HFF-Myc (cell line): Measurements from ENCODE around the gene KRT79.
"Not testable (repeated sequence)": the region's sequence is repeated elsewhere in the genome, so short reads cannot be mapped to it uniquely, and the experiment has no call there.

Experiments
- DNase-seq: peaks from one replicate; pipeline ENCODE4 v3.0.0-alpha.2; 2011; ENCODE audit warnings: low read depth; ENCODE audit errors: extremely low read depth
- H3K4me3 ChIP-seq: replicated peaks from 2 replicates; pipeline ENCODE4 v1.5.1; 2011; ENCODE audit warnings: low read depth, mild to moderate bottlenecking, control low read depth, low read length
- TF ChIP-seq, protein P1 (sequence below): IDR thresholded peaks from 2 replicates; pipeline ENCODE4 v1.5.1; 2012; ENCODE audit warnings: mild to moderate bottlenecking, low read depth, low read length, control low read depth; ENCODE audit errors: missing control alignments

Gene KRT79

DNA sequence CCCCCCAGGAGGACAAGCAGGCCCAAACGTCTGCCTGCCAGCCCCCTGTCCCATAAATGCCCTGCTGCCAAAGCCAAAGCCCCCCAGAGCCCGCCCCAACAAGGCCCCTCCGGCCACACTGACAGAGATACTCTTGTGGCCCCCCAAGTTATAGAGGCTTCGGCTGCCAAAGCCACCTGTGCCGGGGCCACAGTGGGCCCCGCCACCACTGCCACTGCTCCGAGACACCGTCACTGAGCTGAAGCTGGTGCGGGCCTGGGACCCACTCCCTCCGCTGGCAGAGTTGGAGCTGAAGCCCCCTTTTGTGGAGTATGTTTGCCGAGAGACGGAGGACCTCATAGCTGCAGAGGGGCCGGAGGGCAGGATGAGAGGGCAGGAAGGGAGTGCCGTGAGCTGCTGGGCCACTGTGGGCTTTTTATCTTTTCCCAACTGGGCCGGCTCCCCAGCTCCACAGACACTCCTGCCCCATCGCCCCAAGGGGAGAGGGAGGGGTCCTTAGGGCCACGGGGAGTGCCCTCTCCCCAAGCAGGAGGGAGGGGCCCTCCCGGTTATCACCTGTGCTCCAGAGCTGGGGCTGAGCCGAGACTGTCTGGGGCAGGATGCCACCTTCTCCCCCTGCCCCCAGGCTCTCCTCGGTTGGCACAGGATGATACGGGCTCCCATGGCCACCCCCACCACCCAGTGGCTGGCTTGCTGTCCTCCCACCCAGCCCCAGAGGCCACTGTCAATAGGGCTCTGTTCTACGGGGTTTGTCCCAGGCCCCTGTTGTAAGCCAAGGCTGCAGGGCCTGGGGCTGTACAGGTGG lies at the start of gene KRT79:
KRT79 (minus strand) TSS at position 390 of the 805 bp plus-strand sequence; CDS start at position 339, 51 bp downstream.
- no peak for DNase-seq
- no peak within 1 kb of the TSS for H3K4me3 ChIP-seq
- TF ChIP-seq, protein P1, sequence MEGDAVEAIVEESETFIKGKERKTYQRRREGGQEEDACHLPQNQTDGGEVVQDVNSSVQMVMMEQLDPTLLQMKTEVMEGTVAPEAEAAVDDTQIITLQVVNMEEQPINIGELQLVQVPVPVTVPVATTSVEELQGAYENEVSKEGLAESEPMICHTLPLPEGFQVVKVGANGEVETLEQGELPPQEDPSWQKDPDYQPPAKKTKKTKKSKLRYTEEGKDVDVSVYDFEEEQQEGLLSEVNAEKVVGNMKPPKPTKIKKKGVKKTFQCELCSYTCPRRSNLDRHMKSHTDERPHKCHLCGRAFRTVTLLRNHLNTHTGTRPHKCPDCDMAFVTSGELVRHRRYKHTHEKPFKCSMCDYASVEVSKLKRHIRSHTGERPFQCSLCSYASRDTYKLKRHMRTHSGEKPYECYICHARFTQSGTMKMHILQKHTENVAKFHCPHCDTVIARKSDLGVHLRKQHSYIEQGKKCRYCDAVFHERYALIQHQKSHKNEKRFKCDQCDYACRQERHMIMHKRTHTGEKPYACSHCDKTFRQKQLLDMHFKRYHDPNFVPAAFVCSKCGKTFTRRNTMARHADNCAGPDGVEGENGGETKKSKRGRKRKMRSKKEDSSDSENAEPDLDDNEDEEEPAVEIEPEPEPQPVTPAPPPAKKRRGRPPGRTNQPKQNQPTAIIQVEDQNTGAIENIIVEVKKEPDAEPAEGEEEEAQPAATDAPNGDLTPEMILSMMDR: no peak

DNA sequence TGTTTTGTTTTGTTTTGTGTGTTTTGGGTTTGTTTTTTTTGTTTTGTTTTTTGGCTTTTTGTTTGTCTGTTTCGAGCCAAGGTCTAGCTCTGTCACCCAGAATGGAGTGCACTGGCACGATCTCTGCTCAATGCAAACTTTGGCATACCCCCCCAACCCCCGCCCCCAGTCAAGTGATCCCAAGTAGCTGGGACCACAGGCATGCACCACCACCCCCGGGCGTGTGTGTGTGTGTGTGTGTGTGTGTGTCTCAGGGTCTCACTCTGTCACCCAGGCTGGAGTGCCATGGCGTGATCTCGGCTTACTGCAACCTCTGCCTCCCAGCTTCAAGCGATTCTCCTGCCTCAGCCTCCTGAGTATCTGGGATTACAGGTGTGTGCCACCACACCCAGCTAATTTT lies 46.4 kb upstream of the KRT79 start:
- DNase-seq, H3K4me3 ChIP-seq: not testable (repeated sequence)

DNA sequence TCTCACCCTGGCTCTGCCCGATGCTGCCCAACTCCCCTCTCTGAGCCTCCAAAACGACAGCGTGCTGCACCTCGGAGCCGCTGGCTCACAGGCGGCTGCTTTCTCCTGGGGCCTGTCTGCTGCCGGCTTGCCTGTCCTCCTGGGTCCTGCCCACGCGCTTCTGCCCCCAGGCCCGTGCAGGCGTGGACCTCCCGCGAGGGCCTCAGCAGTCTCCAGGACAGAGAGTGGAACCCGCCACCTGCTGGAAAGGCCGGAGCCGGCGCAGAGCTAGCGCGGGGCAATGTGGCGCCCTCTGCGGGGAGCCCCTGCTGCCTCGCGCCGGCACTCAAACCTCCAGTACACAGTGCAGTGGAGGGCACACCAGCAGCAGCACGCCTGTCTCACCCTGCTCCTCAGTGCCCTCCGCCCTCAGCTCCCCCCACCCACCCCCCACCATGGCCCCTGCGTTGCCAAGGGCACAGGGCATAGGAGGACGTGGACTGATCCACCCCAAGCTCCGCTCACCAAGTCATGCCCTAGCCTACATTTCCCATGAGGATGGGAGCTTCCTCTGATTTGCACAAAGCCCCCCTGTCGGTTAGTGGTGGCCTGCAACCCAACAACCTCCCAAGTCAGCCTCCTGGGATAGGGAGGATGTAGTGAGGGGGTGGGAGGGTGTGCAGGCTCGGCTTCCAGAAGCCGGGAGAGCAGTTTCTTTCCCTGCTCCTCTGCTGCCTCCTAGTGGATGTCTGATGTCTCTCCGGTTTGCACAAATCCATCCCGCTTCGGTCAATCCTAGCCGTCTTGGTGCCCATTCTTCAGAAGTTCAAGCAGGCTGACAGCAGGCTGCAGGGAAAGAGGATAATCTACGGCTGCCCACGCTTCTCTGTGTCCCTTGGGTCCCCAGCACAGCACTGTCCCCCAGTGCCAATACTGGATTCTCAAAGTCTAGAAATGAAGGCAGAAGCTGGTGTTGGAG lies 45.6 kb upstream of the KRT79 start:
- H3K4me3 ChIP-seq: no peak overlapping the region
- peak; percentile 74 for DNase-seq
- TF ChIP-seq, protein P1: peak; percentile 77

DNA sequence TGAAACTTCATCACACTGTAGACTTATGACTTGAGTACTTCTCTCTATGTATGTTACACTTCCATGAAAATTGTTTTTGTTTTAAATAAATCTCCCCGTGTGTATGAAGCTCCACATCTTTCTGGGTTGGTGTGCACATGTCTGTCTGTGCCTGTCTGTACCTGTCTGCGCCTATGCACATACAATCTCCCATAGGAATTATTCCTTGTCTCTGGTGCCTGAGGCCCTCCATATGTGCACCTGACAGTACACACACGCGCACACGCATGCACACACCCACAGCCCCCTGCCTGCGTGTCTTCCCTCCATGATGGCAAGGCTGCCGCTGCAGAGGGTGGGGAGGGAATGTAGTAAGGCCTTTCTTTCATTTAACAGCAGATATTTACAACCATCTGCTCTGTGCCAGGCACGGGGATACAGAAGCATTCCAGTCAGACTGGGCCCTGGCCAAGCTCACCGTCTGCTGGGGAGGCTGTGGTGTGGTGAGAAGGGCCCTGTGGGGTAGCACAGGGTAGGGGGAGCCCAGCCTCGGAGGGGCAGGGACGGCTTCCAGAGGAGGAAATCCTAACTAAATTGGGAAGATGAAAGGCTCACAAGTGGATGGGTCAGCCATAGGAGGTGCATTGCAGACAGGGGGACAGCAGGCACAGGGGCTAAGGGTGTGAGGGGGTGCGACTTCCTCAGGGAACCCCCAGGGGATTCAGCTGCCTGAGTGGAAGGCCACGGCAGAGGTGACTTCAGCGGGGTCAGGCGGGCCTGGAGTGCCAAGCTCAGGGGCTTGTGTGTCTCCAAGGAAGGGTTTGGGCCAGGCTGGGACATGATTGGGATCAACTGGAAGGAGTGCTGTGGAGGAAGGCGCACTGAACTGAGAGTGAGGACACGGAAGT lies 44.6 kb upstream of the KRT79 start:
- TF ChIP-seq, protein P1: no peak
- DNase-seq: no peak
- H3K4me3 ChIP-seq: no peak overlapping the region

DNA sequence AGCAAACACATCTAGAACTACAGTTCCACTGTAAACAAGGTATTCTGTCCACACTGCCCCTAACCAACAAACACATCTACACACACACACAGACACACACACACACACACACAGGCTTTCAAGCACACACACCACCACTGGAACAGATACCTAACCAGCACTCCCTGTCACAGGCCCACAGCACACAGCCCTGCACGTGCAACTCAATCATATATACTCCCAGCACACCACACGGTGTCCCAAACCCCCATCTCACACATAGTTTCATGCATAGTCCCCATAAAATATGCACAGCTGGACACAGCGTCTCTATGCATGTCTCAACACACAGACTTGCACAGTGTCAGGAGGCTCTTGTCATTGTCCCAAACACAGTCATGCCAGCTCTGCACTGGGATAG lies 43.1 kb upstream of the KRT79 start:
- TF ChIP-seq, protein P1: no peak
- DNase-seq: no peak
- H3K4me3 ChIP-seq: no peak overlapping the region

DNA sequence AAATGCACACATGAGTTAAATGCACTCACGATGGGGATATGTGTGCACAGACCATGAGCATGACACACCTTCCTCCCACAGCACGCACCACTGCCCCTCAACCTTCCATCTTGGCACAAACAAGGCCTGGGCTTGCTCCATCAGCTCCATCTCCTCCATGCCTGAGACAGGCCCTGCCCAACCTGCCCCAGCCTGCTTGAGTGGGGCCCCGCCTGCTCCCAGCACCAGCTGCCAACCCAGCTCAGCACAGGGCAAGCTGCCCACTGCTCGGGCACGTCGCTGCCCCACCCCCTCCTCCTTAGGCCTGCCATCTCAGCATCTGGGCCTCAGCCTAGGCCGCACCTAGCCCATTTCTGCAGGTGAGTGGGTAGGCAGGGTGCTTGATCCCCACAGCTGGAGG lies 42.3 kb upstream of the KRT79 start:
- DNase-seq: no peak
- TF ChIP-seq, protein P1: no peak

More for the DNA sequence above, 42.3 kb upstream of the KRT79 start:
- H3K4me3 ChIP-seq: no peak overlapping the region
